Measurements from ENCODE around the gene SPRED3. TPM values are rescaled to one million over a fixed set of nuclear protein-coding genes. Genes with fewer than 3 reads are reported as not detected.

SPRED3 gene
- total and polyA plus RNA-seq, 2 of the 8 experiments (the other 6 are each of a cell fraction or from before 2014, with no cell fraction given): 8.1 to 10.3 TPM

- Histone ChIP-seq H3K4me3 (ENCODE audit: extremely low read depth in 1 of 4, insufficient read depth in 2 of 4, low read depth in 3 of 4, low read length in 4 of 4) (no peak overlapping the region), H4K5ac (ENCODE audit: insufficient read length, low read depth, low read length) (no peak overlapping the region), H3K23me2 (ENCODE audit: low read depth, low read length) (no peaks in the 10 kb centered on the region), H3K4me2 (ENCODE audit: insufficient read depth in 1 of 2, low read depth in 2 of 2, low read length in 2 of 2) (no peak overlapping the region), H2BK120ac (replicated peaks; ENCODE audit: low read depth, low read length) (no peak overlapping the region), H3K4ac (replicated peaks; ENCODE audit: insufficient read length, low read depth, low read length) (no peak overlapping the region), H3K23ac (ENCODE audit: insufficient read length) (no peak overlapping the region), H3K9me3 (ENCODE audit: insufficient read depth in 2 of 2, low read depth in 1 of 2, low read length in 1 of 2) (no peaks in the 10 kb centered on the region), H3K4me1 (replicated peaks in 1 of 4; ENCODE audit: control insufficient read depth in 3 of 4, insufficient read depth in 4 of 4, low read length in 3 of 4) (no peaks in the 10 kb centered on the region), H2AFZ (ENCODE audit: low read length) (no peak overlapping the region), H3K36me3 (ENCODE audit: control insufficient read depth in 2 of 4, insufficient read depth in 4 of 4, low read length in 3 of 4) (no peaks in the 10 kb centered on the region), H3K9ac (replicated peaks in 1 of 4; ENCODE audit: extremely low read depth in 1 of 4, low read depth in 3 of 4, low read length in 3 of 4) (no peak overlapping the region), H4K91ac (replicated peaks; ENCODE audit: insufficient read length, low read length) (no peak overlapping the region), H3K79me2 (ENCODE audit: control insufficient read depth in 1 of 2, insufficient read depth in 2 of 2, low read length in 2 of 2) (no peaks in the 10 kb centered on the region), H2BK20ac (ENCODE audit: low read length) (no peak overlapping the region), H2AK5ac (ENCODE audit: low read depth, low read length) (no peak overlapping the region), H3K18ac (ENCODE audit: extremely low read depth, low read length) (no peak overlapping the region), H3K79me1 (ENCODE audit: low read depth, low read length) (no peaks in the 10 kb centered on the region), H3K14ac (ENCODE audit: insufficient read length) (no peak overlapping the region), H4K20me1 (replicated peaks in 1 of 2; ENCODE audit: control insufficient read depth in 1 of 2, insufficient read depth in 2 of 2, low read length in 2 of 2) (no peaks in the 10 kb centered on the region), H4K8ac (ENCODE audit: extremely low read depth, insufficient read depth, low read length) (no peak overlapping the region), H3K56ac (replicated peaks; ENCODE audit: insufficient read length, low read depth, low read length) (no peak overlapping the region), H3K27me3 (replicated peaks in 1 of 4; ENCODE audit: control insufficient read depth in 3 of 4, extremely low read depth in 1 of 4, insufficient read depth in 3 of 4, low read length in 3 of 4) (no peaks in the 10 kb centered on the region), H2BK5ac (ENCODE audit: low read depth, low read length) (no peak overlapping the region), H2BK15ac (ENCODE audit: low read length) (no peak overlapping the region), H3K27ac (ENCODE audit: low read depth, low read length) (no peak overlapping the region), H2BK12ac (ENCODE audit: low read depth, low read length) (no peak overlapping the region)
- TF ChIP-seq EP300 (IDR thresholded peaks at IDR 0.05; ENCODE audit: borderline replicate concordance in 1 of 2, low read depth in 2 of 2, low read length in 2 of 2): no peak
- TF ChIP-seq HDAC6 (IDR thresholded peaks at IDR 0.05; ENCODE audit: low read depth, low read length): no peak
- no peak for TF ChIP-seq CEBPB (IDR thresholded peaks at IDR 0.05; ENCODE audit: low read depth, low read length)
- no peak for TF ChIP-seq POLR2AphosphoS5 (IDR thresholded peaks at IDR 0.05; ENCODE audit: low read depth, low read length)
- TF ChIP-seq KDM5A (IDR thresholded peaks at IDR 0.05; ENCODE audit: low read length): no peak
- TF ChIP-seq NRF1 (IDR thresholded peaks at IDR 0.05; ENCODE audit: low read depth, low read length): no peak
- no peak for TF ChIP-seq SAP30 (IDR thresholded peaks at IDR 0.05; ENCODE audit: insufficient read depth, insufficient replicate concordance, low read length)
- TF ChIP-seq JUND (IDR thresholded peaks at IDR 0.05; ENCODE audit: low read length): no peak
- TF ChIP-seq FOSL1 (IDR thresholded peaks at IDR 0.05; ENCODE audit: insufficient read depth, low read depth, low read length): no peak
- DNase-seq (ENCODE audit: low read depth in 1 of 2, low spot score in 2 of 2) (no peak), FAIRE-seq (no peak)
- POLR2A ChIA-PET (ENCODE audit: partially characterized antibody): interaction anchor here (0.6 to 2.0 kb wide), 2 partner anchors 15 to 32 kb away, joined by 3 to 9 read pairs; no protein-coding TSS in a partner anchor
- WGBS, 2 experiments (ENCODE audit: extremely low coverage in 1 of 2, insufficient coverage in 1 of 2, insufficient read length in 1 of 2, insufficient replicate concordance in 2 of 2, low coverage in 1 of 2, low lambda C conversion rate in 2 of 2, missing lambda C conversion rate in 1 of 2): 88% methylated on average over 4 of the region's 4 CpGs; no CpG with 5 or more reads in 1 of the 2 experiments
- CTCF ChIA-PET (ENCODE audit: partially characterized antibody): interaction anchor here (0.6 to 1.8 kb wide), 4 partner anchors 9 to 1380 kb away, joined by 3 to 4 read pairs (median 4); no protein-coding TSS in a partner anchor
Measured at GRCh38 chr19:38346837-38347236, 41.7 kb upstream of the SPRED3 start.
